Measurements from ENCODE around the gene EHBP1.

The EHBP1 gene

DNA sequence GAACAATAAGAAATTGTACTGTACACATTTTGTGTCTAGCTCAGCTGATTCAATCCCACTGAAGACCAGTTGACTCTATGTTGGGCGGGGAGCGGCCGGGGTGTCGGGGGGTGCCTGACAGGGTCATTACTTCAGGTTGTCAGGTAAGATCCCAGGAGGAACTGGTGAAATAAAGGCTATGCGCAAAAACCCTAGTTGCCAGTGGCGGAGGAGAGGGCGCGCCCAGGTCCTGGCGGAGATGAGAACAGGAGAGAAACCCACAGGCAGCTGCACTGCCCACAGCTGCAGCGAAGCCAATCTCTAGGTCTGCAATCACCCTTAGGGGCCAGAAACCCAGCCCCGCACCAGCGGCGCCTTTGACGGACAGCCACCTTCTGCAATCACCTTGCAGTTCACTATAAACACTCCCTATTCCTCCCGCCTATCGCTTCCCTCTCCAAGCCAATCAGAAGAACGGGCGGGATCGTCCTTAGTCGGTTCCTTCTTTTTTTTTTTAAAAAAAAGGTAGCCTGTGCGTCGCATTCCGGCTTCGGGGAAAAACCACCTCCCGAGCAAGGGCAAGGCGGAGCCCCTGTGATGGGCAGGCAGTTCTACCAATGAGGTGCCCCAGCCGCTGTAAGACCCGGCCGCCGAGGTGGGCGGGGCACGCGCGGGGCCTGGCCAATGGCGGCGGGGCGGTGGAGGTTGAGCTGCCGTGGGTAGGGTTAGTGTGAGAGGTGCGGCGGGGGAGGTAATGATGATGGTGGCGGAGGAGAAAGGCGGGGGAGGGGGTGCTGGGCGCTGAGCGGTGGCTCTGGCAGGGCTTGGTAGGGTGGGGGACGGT lies at the start of gene EHBP1:
Gene EHBP1, plus strand, starts transcription at position 707 of the 823 bp plus-strand sequence. CDS start 1,479 bp downstream, outside the sequence.
- peak; percentile 90 for DNase-seq (ENCODE audit: low read depth)

DNA sequence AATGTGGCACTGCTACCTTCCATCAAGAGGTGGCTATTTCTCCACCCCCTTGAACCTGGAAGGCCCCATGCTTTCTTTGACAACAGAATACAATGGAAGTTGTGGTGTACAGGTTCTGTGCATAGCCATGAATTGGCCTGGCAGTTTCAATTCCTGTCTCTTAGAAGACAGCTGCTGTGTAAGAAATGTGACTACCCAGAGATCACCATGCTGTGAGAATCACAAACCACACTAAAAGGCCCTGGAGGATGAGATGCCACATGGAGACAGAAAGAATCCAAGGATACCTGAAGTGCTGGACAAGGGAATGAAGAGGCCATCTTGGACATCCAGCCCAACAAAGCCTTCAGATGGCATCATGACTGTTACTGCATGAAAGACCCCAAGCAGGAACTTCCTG lies 47.7 kb upstream of the EHBP1 start:
- DNase-seq (ENCODE audit: low read depth): no peak

DNA sequence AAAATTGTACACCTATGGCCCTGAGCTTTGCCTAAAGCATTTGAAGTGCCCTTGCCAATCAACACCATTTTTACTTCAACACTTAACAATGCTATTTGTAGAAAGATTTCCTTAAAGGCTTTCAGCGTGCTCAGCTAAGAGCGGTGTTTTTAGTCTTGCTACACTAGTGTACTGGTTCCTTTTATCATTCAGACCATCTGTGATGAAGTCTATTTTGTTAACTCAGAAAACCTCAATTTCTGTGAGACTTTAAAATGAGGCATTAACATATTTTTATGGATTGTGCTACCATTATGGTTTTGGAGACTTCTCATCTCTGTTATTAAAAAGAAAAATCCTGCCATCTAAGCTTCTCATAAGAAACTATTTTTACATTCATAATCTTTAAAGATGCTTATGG lies 46.6 kb upstream of the EHBP1 start:
- no peak for DNase-seq (ENCODE audit: low read depth)

DNA sequence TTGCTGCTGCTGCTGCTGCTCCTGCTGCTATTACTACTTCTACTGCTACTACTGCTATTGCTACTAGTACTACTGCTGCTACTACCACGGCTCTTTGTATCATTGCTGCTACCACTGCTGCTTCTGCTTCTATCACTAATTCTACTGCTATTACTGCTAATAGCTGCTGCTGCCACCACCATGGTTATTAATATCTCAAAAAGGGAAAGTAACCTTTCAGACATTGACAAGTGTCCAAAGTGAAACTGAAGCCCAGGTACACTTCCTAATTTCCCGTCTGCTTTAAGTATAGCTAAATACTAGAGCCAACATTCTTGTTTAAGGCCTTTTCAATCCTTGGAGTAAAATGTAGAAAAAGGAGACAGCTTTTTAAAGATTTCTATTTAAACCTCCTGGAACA lies 45.4 kb upstream of the EHBP1 start:
- no peak for DNase-seq (ENCODE audit: low read depth)

DNA sequence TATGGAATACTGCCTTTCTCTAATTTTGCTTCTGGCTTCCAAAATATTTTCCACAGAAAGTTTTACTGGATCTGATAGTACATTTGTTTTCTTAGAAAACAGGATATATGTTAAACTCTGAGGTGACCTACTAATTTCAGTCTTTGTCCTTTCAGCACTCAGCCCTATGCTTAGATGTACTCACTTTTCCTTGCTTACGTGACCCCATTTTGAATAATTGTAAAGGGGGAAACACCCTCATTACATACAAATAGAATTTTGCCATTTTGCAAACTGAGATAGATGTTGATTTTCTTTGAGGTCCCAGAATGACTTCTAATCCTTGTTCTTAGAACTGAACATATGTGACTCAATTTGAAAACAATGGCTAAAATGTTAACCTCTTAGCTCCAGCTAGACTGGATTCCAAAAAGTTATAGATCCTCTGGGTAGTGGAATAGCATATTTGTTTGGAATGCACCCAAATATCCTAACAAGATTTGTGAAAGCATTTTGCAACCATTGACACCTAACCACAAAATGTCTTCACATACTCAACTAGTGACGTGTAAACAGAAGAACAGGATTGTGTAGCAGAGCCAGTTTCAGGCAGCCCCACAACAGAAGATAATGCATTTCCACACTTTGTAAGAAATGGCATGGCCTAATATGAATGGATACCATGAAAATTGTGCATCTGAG lies 44.8 kb upstream of the EHBP1 start:
- DNase-seq (ENCODE audit: low read depth): peak; percentile 83

DNA sequence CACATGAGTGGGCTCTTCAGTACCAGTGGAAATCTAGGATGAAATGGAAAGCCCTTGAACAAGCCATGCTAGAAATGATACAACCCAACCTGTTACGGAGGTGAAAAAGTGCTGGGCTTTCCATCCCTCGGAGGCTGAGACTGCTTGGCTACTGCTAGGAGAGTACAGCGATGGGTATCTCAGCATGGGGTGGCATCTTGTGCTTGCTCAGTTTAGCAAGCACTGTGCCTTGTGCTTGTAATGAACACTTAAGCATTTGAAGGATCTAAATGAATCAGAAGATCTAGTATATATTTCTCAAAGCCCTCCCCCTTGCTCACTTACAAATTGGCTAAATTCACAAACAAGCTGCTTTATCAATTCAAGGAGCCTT lies 44.3 kb upstream of the EHBP1 start:
- DNase-seq (ENCODE audit: low read depth): no peak

DNA sequence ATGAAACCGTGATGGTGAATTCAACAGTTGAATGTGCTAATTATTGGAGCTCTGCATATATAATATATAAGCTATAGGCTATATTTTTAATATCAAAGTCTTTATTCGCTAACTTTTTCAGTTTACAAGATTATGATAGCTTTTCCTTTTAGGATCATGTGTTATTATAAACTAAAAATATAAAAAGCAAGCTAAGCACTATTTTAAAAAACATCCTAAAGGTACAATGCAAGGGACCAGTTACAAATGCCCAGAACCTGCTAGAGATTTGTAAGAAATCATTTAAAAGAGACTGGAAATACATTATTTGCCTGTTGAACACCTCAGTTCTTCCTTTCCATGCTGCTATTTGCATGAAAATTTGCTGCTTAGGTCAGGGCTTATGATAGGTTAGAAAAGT lies 43.4 kb upstream of the EHBP1 start:
- DNase-seq (ENCODE audit: low read depth): no peak

DNA sequence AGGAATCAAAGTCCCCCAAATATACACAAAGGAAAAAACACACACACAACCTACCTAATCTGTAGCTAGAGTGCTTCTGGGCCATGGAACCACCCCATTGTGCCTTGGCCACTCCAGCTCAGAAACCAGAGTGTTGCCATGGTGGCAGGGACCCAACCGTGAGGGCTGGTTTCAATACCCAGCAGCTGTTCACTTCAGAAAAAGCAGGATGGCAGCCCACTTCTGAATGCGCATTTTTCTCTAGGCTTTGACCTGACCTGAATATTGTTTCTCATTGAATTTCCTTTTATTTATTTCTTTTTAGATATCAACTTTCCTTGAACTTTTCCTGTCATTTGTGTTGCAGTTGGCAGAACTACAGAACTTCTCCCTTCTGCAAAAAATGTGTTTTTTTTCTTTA lies 43.0 kb upstream of the EHBP1 start:
- DNase-seq (ENCODE audit: low read depth): no peak

DNA sequence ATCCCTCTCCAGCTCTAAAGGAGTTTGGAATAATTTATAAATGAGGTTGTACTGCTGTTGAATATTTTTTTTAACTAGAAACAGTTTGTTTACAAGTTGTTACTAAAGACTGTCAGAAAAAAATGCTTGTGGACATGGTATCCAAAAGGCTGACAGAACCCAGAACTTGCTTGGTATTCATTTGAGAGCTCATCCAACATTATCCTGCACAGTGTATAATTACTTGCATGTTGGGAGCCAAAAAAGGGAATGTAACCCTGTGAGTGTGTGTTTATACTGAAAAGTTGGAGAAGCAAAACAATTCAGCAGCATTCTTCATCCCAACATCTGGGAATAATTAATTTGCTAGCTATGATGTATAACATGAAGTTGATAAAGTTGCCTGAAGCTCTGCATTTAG lies 42.1 kb upstream of the EHBP1 start:
- no peak for DNase-seq (ENCODE audit: low read depth)

DNA sequence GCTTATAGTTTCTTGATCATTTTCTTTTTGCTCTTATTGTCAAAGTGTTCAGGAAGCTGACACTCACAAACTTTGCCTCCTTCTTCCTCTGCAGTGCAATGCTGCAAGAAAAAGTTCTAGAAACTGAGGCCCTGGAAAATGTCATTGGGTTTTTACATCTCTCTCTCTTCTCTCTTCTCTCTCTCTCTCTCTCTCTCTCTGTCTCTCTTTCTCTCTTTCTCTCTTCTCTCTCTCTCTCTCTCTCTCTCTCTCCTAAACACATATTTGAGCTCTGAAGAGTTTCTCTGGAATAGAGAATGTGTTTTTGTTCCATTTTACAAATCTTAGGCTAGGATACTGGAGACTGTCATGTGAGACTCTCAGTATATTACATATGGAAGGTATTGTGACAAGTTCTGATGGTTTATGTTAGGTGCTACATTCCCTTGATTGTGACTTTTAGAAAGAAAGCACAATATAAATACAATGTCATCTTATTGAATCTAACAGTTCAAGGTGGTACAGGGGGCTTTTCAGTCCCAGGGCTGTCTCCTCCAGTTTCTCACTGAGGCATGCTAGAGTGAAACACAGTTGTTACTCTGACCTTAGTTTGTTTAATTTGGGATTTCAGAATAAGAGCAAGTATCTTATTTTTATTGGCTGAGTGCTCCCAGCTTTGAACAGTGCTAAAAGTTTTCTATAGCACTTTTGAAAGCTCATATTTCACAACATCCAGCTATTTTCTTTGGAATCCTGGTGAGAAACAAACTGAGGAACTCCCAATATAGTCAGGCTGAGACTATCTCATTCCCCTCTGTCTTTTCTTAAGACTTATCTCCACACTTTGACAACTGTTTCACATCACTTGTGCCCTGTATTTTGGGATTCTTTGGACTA lies 41.4 kb upstream of the EHBP1 start:
- DNase-seq (ENCODE audit: low read depth): no peak

DNA sequence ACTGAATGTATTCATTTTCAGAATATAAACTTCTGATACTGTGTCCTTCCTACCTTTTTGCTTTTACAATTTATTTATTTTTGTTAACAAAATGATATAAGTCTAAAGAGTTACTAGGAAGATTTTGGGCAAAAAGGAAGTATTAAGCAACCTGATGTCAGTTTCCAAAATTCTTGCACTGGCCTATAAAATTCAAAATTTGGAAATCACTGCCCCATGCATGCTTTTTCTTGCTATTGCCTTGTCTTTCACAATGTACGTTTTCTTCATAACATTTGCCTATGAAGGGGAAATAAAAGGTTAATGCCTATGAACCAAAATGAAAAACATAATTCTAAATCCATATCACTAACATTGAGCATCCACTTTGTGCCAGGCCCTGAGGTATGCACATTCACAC lies 40.1 kb upstream of the EHBP1 start:
- no peak for DNase-seq (ENCODE audit: low read depth)

DNA sequence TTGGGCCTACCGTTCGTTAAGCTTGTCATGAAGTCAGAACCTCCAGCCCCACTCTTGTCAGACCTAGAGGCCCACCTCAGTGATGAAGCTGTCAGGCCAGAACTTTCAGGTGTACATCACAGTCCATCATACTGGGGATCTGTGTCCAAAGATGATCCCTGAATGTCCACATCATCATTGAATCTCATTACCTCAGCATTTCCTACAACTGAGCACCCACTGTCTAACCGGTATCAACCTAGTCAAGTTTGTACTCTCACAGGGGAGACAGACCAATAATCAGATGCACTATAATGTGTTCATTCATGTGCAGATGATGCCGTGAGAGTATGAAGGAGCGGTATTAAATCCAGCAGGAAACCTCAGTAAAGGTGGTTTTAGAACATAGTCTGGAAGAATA lies 36.3 kb upstream of the EHBP1 start:
- no peak for DNase-seq (ENCODE audit: low read depth)

DNA sequence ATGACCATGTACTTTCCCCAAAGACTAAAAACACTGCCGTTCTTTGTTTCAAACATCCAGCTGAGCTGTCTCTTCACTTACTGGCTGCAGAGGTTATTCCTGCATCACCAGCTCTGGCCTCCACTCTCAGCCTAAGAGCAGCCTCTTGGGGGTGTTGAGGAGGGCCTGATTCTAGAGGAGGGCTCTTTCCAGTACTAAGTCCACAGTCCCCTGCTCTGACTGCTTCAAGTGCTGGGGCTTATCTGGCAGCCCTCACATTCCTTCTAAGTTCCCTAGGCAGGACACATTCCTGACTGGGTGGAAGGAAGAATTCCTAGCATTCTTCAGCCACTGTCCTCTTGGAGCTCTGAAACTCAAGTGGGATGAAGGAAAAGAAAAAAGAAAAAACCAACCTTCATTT lies 32.9 kb upstream of the EHBP1 start:
- peak; percentile 73 for DNase-seq (ENCODE audit: low read depth)

DNA sequence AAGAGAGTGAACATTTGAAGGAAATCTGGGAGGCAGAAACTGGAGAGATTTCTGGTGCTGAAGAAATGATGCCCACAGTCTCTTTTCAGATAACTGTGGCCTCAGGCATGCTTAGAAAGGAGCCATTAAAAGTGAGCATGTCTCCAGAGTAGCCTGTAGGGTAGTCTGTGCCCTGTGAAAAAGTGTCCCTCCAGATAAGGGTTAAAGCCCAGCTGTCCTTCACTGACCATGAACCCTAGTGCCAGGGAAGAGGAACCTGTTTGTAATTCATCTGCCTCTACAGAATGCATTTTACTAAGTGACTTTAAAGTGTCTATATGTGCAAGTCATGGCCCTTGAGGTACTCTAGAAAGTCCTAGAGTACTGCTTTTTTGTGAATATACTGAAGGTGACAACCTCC lies 30.5 kb upstream of the EHBP1 start:
- no peak for DNase-seq (ENCODE audit: low read depth)

DNA sequence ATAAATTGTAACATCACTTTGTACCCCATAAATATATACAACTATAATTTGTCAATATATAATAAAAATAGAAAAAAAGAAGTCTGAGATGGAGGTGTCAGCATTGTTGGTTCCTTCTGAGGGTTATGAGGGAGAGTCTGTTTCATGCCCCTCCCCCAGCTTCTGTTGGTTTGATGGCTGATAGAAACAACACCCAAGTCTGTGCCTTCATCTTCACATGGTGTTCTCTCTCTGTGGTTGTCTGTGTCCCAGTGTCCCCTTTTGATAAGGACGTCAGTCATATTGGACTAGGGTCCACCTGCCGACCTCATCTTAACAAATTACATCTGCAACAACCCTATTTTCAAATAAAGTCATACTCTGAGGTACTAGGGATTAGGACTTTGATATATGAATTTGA lies 20.3 kb upstream of the EHBP1 start:
- DNase-seq (ENCODE audit: low read depth): no peak

DNA sequence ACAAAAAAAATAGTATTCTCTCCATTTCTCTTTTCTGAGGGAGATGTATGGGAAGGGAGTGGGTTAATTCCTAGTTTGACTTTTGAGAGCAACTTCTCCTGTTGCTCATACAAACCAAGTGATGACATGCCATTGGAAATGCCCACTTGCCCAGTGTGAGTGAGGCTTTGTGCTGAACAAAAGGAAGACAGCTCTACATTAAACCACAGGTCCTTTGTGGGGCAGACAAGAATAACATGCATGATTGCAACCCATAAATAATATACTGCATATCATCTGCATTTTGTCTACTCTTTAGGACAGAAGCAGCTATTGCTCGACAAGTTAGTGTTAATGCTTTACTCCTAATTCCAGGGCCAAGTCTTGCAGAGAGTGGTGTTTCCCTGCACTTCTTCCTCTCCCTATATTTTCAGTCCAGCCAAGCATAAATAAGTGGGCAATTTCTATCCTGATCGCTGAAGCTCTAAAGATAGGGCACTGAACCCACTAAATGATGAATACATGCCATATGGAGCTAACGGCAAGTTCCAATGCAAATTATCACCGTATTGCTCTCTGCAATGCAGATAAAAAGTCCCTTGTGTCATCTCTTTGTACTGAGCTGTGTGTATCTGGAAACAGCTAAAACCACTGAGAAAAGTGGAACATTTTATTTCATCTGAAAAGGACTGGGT lies 19.4 kb upstream of the EHBP1 start:
- no peak for DNase-seq (ENCODE audit: low read depth)

DNA sequence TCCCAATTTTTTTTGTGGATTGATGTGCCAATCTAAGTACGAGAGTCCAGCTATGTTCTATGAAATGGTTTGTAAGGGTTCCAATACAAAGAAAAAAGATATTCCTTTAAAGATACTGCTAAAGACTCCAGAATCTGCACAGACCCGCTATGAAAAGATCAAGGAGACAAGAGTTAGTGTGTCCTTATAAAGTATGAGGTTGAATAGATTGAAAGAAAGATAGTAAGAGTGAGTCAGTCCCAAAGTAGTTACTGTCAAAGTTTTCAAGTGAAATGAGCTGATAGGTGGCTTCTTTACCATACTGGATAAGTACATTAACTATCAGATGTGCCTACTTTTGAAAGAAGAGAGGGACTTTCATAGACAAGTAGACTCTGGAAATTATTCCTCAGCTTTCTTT lies 17.9 kb upstream of the EHBP1 start:
- DNase-seq (ENCODE audit: low read depth): no peak

DNA sequence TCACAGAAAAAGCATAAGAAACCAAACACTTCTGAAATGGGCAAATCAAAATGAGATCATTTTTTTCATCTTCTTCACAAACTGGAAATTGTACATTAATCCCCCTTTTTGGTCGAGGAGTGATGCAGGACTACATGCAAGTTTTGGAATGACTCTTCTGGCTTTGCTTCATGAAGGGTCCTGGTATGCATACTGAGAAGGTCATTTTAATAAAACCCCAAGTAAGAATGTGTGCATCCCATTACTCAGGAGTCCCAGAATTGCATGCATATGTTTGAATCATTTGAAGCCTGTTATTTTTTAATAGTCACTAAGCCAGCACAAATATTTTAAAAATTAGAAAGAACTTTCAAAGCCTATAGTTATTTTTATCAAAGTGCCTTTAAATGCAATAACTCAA lies 16.7 kb upstream of the EHBP1 start:
- no peak for DNase-seq (ENCODE audit: low read depth)

DNA sequence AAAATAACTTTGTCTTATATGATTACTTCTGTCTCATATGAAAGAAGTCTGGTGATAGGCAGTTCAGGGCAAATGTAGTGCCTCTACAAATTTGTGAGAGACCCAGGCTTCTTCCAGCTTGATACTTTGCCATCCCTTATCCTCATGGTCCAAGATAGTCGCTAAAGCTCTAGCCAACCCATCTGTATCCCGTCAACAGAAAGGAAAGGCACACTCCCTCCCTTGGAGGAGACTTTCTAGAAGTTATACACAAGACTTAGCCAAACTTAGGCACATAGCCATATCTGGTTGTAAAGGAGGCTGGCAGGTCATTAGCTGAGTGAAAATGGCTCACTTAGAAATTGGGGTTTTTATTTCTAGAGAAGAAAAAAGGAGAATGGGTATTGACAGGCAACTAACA lies 14.3 kb upstream of the EHBP1 start:
- DNase-seq (ENCODE audit: low read depth): no peak

DNA sequence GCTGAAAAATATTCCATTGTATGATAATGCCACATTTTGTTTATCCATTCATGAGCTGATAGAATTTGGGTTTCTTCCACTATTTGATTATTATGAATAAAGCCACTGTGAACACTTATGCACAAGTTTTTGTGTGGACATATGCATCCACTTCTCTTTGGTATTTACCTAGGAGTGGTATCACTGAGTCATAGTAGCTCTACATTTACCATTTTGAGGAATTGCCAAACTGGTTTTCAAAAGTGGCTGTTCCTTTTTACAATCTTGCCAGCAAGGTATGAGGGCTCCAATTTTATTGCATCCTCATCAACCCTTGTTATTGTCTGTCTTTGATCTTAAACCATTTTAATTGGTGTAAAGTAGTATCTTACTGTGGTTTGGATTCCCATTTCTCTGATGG lies 13.3 kb upstream of the EHBP1 start:
- DNase-seq (ENCODE audit: low read depth): no peak

DNA sequence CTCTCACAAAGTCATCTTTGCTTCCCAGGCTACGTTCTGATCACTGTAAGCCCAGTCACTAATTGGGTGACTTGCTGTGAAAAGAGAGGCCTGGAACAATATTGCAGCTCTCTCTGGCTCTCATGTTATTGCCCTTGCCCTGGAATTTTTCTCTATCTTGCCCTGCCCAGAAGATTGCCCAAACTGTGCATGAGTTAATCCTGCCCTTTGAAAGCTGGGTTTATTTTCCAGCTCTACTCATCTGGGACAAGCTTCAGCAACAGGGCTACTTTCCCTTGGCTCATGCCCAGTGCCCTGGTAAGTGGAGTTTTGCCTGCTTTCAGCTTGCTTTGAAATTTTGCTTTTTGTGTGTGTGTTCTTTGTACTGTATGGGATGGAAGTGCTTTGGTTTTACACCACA lies 6.9 kb upstream of the EHBP1 start:
- no peak for DNase-seq (ENCODE audit: low read depth)

DNA sequence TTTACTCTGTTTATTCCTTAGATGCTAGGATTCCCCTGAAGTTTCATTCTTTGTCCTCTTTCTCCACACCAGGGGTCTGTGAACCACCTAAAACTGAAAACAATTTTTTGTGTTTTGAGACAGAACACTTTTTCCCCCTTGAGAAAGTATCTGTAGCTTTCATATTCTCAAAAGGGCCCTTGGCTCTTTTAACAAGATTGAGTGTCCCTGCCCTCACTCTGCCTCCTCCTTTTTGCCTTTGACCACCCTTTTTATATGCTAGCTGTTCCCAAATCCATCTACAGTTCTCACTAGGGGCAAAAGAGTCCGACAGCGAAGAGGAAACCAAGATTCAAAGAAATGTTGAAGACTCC lies 883 bp upstream of the EHBP1 start:
- no peak for DNase-seq (ENCODE audit: low read depth)
